ENCODE data around the gene YY1AP1.
A peak's percentile ranks its signal among the peaks of the same experiment; 100 is the strongest.
"Not testable (repeated sequence)": the region's sequence is repeated elsewhere in the genome, so short reads cannot be mapped to it uniquely, and the experiment has no call there.

The YY1AP1 gene, protein sequence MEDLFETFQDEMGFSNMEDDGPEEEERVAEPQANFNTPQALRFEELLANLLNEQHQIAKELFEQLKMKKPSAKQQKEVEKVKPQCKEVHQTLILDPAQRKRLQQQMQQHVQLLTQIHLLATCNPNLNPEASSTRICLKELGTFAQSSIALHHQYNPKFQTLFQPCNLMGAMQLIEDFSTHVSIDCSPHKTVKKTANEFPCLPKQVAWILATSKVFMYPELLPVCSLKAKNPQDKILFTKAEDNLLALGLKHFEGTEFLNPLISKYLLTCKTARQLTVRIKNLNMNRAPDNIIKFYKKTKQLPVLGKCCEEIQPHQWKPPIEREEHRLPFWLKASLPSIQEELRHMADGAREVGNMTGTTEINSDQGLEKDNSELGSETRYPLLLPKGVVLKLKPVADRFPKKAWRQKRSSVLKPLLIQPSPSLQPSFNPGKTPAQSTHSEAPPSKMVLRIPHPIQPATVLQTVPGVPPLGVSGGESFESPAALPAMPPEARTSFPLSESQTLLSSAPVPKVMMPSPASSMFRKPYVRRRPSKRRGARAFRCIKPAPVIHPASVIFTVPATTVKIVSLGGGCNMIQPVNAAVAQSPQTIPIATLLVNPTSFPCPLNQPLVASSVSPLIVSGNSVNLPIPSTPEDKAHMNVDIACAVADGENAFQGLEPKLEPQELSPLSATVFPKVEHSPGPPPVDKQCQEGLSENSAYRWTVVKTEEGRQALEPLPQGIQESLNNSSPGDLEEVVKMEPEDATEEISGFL

DNA sequence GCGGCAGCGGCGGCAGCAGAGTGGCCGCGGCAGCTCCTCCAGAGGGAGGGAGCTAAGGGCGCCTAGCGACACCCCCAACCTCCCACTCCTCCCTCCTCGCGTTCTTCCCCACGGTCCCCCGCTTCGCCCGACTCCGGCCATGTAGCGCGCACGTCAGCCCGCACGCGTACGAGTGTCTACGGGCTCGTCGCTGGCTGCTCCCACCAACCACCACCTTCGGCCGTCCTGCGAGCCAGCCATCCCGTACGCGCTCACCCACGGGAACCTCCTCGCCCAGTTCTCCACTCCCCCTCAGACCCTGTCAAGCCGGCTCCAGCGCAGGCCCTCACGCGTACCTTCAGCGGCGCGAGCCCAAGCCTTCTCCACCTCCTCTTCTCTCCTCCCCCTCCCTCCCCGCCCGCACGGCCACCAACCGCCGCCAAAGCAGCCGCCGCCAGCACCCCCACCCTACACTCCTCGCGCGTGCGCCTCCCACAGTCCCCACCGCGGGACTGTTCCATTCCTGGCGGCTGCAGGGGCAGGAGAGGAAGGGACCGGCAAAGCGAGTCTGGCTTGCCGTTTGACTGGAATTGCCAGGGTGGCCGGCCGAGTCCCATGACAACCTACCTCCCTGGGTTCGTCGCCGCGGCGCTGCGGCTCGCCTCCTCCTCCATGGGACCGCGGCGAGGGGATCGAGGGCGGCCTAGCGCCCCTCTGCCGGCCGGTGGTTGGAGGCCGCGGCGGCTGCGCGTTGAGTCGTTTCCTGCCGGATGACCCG lies at the start of gene YY1AP1:
Gene YY1AP1 (minus strand): TSS at position 451 of the 757 bp plus-strand sequence. CDS start 8,338 bp downstream, outside the sequence.
- DNase-seq (ENCODE audit: low spot score), result peak; percentile 88

DNA sequence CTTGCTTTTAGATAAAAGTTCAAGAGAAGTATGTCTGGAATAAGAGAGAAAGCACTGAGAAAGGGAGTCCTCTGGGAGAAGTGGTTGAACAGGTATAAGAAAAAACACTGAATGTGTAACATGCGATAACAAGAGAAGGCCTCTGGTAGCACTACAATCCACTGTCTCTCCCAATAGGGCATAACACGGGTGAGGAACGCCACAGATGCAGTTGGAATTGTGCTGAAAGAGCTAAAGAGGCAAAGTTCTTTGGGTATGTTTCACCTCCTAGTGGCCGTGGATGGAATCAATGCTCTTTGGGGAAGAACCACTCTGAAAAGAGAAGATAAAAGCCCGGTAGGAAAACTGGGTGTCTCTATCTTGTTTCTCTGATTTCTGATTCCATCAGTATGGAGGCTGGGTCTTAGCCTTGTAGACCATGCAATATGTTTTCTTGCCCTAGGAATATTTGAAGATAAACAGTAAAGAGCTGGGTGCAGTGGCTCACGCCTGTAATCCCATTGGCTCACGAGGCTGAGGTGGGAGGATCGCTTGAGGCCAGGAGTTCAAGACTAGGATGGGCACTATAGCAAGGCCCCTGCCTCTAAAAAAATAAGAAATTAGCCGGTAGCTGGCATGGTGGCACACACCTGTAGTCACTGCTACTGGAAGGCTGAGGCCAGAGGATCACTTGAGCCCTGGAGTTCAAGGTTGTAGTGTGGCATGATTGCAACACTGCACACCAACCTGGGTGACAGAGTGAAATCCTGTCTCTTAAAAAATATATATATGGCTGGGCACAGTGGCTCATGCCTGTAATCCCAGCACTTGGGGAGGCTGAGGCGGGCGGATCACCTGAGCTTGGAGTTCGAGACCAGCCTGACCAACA lies 40.7 kb upstream of the YY1AP1 start:
- peak; percentile 42 for DNase-seq (ENCODE audit: low spot score)

DNA sequence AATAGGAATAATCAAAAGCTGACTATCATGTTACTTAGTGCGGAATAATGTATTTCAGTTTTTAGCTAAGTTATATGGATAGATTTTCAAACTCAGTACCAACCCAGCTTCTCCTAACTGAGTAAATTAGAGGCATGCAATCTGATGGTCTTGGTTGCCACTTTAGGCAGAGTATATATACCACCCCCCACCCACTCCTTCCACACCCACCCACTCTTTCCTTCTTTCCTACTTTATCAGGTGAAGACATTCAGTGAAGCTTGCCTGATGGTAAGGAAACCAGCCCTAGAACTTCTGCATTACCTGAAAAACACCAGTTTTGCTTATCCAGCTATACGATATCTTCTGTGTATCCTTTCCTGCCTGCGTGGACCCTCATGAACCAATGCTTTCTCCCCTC lies 36.6 kb upstream of the YY1AP1 start:
- no peak for DNase-seq (ENCODE audit: low spot score)

DNA sequence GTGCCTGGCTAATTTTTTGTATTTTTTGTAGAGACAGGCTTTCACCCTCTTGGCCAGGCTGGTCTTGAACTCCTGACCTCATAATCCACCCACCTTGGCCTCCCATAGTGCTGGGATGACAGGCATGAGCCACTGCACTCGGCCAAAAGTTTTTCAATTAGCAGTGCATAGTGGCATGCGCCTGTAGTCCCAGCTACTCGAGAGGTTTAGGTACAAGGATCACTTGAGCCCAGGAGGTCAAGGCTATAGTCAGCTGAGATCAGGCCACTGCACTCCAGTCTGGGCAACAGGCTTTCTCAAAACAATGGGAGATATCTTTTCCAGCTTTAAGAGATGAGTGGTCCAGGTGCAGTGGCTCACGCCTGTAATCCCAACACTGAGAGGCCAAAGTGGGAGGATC lies 31.1 kb upstream of the YY1AP1 start:
- no peak for DNase-seq (ENCODE audit: low spot score)

DNA sequence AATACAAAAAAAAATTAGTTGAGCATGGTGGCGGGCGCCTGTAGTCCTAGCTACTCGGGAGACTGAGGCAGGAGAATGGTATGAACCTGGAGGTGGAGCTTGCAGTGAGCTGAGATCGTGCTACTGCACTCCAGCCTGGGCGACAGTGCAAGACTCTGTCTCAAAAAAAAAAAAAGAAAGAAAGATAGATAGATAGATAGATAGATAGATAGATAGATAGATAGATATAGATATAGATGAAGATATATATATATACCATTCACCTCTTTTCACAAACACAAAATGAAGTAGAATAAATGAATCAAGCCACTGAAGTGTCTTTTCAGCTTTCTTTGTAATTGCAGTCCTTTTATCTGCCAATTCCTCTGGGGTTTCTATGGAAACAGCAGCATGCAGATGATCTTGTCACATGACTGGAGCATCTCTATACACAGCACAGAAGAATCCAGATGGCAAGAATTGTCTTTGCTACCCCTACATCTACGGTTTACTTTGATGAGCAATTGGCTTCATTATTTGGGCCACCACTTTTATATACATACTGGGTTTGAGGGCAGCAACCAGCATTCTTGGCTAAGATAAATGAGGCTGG lies 30.0 kb upstream of the YY1AP1 start:
- not testable (repeated sequence) for DNase-seq (ENCODE audit: low spot score)

DNA sequence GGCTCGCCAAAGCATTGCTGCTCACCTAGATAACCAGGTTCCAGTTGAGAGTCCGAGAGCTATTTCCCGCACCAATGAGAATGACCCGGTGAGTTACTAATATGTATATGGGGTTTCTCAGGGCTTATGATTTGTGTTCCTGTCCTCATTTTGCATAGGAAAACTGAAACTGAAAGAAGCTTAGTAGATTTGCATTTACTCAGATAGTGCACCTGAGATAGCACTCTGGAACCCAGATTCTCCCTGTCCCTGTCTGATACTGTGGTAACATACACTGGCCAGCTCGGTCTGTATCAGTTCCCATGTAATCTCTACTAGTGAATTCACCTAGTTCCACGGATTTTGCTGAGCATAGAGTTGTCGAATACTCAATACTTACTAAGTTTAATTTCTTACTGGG lies 28.5 kb upstream of the YY1AP1 start:
- no peak for DNase-seq (ENCODE audit: low spot score)

DNA sequence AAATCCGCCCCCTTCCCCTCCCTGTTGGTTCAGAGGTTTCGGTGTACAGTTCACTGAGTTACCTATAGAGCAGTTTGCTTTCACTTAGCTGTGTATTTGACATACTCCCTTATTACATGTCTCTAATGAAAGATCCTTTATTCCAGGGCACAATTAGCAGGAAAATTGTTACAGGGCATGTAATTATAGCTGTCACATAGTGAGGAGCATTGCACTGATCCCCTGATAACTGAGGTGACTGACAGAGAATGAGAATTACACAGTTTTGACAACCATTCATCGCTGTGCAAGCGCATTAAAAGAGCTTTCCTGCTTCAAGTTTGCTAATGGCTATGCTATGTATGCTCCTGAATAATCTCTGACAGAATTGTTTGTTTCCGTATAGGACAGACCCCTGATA lies 27.2 kb upstream of the YY1AP1 start:
- no peak for DNase-seq (ENCODE audit: low spot score)

DNA sequence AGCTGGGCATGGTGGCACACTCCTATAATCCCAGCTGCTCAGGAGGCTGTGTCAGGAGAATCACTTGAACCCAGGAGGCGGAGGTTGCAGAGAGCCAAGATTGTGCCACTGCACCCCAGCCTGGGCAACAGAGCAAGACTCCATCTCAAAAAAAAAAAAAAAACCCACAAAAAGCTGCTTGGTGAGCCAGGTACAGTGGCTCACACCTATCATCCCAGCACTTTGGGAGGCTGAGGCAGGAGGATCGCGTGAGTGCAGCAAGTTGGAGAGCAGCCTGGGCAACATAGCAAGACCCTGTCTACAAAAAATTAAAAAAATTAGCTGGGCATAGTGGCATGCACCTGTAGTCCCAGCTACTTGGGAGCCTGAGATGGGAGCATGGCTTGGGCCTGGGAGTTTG lies 26.5 kb upstream of the YY1AP1 start:
- DNase-seq (ENCODE audit: low spot score), result not testable (repeated sequence)

DNA sequence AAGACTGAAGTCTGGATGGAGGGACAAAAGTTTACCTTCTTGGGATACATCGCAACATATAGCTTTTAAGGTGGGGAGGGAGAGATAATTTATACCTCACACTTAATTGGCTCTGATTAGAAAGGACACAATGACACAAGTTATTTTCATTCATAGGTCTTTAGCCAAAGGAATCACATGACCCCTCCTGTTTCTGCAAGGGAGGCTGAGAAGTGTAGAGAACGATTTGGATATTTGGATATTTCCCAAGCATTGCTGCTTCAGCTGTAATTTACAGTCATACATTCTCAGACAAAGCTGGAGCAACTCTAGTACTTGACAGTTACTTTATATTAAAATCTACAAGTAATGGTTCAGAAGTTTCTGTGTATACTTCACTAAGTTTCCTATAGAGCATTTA lies 24.5 kb upstream of the YY1AP1 start:
- no peak for DNase-seq (ENCODE audit: low spot score)

DNA sequence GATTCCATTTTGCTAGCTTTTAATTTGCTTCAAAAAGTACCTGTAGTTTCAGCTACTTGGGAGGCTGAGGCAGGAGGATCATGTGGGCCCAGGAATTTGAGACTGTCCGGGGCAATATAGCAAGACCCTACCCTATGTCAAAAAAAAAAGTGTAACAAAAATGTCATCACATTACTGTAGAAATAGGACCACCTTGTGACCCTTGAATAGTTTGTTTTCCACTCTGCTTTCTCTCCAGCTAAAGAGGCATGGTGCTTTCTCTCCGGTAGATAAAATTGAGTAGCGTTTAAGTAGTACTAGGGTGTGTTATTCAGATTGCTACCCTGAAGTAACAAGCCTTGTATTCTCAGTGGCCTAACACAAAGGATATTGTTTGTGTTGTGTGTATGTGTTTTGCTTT lies 24.1 kb upstream of the YY1AP1 start:
- not testable (repeated sequence) for DNase-seq (ENCODE audit: low spot score)

DNA sequence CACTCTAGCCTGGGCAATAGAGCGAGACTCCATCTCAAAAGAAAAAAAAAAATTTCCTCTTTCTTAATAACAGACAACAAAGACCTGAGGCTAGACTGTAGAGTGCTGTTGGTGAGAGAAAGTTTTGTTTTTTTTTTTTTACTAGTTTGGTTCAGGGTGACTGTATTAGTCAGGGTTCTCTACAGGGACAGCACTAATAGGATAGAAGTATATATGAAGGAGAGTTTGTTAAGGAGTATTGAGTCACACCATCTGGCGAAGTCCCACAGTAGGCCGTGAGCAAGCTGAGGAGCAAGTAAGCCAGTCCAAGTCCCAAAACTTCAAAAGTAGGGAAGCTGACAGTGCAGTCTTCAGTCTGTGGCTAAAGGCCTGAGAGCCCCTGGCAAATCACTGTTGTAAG lies 22.9 kb upstream of the YY1AP1 start:
- not testable (repeated sequence) for DNase-seq (ENCODE audit: low spot score)

DNA sequence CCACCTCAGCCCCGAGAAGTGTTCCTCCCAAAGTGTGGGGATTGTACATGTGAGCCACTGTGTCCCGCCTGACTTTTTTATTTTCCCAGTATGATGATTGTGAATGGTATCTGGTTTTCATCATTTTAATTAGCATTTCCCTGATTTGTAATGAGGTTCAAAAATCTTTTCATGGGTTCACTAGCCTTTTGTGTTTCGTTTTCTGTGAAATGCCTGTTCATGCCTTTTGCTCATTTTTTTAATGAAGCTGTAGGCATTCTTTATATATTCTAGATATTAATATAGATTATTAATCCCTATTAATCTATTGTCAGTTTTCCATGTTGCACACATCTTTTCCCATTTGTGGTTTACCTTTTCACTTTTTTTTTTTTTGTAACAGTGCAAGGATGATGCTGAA lies 20.8 kb upstream of the YY1AP1 start:
- DNase-seq (ENCODE audit: low spot score), result no peak

DNA sequence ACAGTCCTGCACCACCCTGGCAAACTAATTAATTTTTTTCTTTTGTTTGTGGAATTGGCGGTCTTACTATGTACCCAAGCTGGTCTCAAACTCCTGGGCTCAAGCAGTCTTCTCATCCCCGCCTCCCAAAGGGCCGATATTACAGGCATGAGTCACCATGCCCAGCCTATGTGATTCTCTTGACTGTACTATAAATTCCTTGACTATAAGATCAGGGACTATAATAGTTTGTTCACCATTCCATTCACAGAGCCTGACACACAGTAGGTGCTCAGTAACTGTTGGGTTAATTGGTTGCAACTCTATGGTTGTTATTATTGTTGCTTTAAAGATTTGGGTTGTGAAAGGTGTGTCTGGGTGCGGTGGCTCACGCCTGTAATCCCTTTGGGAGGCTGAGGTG lies 17.6 kb upstream of the YY1AP1 start:
- no peak for DNase-seq (ENCODE audit: low spot score)

DNA sequence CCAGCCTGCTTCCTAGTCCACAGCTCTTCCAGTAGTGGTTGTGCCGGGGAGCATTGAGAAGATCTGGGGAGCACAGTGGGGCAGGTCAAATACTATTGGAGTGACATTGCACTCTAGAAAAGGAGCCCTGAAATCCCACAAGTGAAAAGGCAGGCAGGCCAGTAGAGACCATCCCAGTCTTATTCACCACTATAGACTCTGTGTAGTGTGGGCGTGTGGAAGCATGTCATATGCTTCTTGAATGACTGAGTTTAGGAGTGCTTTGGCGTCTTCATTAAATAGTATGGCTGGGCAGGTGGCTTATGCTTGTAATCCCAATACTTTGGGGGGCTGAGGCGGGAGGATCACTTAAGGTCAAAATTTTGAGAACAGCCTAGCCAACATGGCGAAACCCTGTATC lies 15.8 kb upstream of the YY1AP1 start:
- not testable (repeated sequence) for DNase-seq (ENCODE audit: low spot score)

DNA sequence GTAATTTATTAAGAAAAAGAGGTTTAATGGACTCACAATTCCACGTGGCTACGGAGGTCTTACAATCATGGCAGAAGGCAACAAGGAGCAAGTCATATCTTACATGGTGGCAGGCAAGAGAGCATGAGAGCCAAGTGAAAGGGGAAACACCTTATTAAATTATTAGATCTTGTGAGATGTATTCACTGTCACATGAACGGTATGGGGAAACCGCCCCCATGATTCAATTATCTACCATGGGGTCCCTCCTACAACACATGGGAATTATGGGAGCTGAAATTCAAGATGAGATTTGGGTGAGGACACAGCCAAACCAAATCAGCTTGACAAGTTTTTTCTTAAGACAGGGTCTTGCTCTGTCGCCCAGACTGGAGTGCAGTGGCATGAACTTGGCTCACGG lies 14.6 kb upstream of the YY1AP1 start:
- DNase-seq (ENCODE audit: low spot score), result no peak

DNA sequence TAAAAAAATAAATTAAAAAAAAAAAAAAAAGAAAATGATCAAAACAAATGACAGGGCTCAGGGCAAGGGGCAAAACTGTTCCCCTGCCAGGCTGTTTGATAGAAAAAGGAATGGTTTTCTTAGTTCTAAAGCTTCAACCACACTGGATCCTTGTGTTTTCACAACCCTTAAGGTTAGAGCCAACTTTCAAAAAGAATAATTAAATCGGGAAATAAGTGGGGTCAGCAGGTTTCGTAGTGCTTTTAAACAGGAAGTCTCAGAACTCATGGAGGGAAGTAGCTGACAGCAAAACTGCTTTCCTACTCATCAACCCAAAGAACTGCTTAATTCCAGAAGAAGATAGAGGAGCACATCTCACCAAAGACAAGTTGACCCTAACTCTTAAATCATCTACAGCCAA lies 13.1 kb upstream of the YY1AP1 start:
- DNase-seq (ENCODE audit: low spot score), result not testable (repeated sequence)

DNA sequence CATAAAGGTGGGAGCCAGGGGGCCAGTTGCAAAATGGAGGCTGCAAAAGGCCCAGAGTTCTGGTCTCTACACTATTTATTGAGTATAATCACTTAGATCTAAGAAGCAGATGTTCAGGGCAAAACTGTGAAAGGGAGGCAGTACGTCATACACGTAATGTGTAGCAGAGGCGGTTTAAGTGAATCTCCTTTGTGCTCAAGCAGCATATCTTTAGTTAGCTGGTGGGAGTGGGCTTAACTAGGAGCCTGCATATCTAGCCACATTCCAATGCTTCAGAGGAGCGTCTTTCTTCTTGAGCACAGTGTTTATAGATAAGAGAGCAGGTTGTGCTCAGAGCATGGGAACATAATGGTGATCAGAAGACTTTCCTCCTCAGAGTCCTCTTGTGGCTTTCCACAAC lies 10.5 kb upstream of the YY1AP1 start:
- DNase-seq (ENCODE audit: low spot score), result not testable (repeated sequence)

DNA sequence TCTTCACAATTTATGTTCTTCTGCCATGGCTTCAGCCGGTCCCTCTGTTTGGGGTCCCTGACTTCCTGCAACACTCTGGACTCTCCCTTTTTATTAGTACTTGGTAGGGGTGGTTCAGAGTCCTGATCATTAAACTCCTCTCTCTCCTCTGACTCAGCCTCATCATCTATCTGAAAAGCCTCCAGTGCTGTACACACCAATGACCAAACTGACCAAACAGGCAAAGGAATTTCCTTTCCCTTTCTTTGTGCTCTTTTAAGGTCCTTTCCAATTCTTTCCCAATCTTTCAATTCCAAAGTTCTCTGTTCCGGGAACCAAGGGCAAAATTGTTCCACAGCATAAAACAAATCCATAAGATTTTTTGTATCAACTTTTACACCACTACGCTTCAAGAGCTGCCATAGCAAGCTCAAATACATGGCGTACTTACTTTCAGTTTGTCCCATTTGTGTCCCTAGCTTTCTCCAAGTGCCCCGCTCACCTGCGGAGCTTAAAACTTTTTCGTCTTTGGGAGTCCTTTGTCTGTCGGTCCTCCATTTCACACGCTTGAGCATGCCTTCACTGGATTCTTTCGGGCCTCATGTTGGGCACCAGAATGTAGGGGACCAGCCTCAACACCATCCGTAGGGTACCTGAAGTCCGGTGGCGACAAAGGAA lies 9.9 kb upstream of the YY1AP1 start:
- DNase-seq (ENCODE audit: low spot score), result no peak

DNA sequence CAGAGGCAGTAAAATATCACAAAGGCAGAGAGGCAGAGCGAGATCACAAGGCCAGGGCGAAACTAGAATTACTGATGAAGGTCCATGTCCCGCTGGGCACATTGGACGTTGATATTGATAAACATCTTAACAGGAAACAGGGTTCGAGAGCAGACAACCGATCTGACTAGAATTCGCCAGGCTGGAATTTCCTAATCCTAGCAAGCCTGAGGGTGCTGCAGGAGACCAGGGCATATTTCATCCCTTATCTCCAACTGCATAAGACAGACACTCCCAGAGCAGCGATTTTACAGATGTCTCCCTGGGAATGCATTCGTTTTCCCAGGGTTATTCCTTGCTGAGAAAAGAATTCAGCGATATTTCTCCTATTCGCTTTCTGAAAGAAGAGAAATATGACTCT lies 9.0 kb upstream of the YY1AP1 start:
- DNase-seq (ENCODE audit: low spot score), result not testable (repeated sequence)

DNA sequence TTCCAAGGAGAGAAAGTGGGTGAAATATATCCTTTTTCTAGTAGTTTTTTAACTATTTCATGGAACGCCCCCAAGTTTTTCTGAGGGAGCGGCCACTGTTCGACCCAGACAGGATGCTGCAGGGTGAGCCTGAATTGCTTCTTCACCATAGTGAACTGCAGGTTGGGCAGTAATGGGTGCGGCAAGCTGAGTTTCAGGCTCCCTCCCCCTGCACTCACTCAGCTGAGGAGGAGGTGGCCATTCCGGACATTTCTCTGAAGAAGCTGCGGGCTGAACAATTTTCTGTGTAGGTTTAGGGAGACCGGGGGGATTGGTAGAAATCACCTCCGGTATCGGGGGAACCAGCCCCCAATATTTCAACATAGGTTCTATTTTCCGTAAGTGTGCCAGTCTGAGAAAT lies 8.5 kb upstream of the YY1AP1 start:
- no peak for DNase-seq (ENCODE audit: low spot score)

DNA sequence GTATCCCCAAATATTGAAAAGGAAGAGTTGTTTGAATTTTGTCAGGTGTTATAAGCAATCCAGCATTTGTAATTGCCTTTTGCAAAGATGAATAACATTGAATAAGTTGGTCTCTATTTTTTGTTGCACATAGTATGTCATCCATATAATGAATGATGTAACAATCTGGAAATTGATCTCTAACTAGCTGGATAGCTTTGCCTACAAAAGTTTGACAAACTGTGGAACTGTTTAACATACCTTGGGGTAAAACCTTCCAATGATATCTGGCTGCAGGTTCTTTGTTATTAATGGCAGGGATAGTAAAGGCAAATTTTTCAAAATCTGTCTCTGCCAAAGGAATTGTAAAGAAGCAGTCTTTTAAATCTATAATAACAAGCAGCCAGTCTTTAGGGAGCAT lies 8.0 kb upstream of the YY1AP1 start:
- no peak for DNase-seq (ENCODE audit: low spot score)
